ENCODE data around the gene SYT4.

DNA sequence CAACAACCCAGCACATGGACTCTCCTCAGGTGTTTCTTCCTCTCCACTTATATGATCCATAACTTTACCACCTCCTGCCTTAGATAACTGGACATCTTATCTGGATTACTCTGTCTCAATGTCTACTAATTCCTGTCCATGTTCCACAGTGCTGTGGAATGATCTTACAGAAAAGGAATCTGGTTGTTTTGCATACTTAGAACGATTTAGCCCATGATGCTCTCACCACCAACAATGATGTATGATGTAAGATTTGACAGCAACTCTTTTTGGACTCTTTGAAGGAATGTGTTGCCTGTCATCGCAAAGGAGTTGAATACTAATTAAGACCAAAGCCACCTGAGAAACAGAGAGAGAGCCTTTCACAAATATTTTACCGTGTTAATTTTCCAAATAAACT lies 37.7 kb upstream of the SYT4 start:
- TF ChIP-seq, protein P1, sequence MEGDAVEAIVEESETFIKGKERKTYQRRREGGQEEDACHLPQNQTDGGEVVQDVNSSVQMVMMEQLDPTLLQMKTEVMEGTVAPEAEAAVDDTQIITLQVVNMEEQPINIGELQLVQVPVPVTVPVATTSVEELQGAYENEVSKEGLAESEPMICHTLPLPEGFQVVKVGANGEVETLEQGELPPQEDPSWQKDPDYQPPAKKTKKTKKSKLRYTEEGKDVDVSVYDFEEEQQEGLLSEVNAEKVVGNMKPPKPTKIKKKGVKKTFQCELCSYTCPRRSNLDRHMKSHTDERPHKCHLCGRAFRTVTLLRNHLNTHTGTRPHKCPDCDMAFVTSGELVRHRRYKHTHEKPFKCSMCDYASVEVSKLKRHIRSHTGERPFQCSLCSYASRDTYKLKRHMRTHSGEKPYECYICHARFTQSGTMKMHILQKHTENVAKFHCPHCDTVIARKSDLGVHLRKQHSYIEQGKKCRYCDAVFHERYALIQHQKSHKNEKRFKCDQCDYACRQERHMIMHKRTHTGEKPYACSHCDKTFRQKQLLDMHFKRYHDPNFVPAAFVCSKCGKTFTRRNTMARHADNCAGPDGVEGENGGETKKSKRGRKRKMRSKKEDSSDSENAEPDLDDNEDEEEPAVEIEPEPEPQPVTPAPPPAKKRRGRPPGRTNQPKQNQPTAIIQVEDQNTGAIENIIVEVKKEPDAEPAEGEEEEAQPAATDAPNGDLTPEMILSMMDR (IDR thresholded peaks at IDR 0.05) = no peak
- TF ChIP-seq POLR2A (IDR thresholded peaks at IDR 0.05) = no peak

All from right lobe of liver (tissue), 4 donors.